Activated naive CD4-positive, alpha-beta T cell treated with anti-CD3 and anti-CD28 coated beads, Interleukin-2, amount 10 ng/mL, durations not matched to agents 7 days and 5 days (primary cell): ENCODE measurements around the gene STPG3.
"Not testable (repeated sequence)": the region's sequence is repeated elsewhere in the genome, so short reads cannot be mapped to it uniquely, and the experiment has no call there.

Experiments
- CTCF ChIA-PET: fragments of 350-600 bp; sonication (Branson Sonifier 250); formaldehyde crosslinking; loops from one replicate; lab custom pipeline; 2021; ENCODE audit warnings: antibody characterized with exemption; lab: Charles Lee
- DNase-seq: peaks from one replicate; pipeline ENCODE4 v3.0.0-alpha.2; 2020
- H3K27ac Mint-ChIP-seq: one replicate; pipeline ENCODE4 v1.8.0; 2021; ENCODE audit warnings: mild to moderate bottlenecking, moderate library complexity, mixed read lengths
- H3K27me3 Mint-ChIP-seq: one replicate; pipeline ENCODE4 v1.8.0; 2021; ENCODE audit warnings: mild to moderate bottlenecking, mixed read lengths
- H3K36me3 Mint-ChIP-seq: one replicate; pipeline ENCODE4 v1.8.0; 2021; ENCODE audit warnings: mixed read lengths
- H3K4me1 Mint-ChIP-seq: one replicate; pipeline ENCODE4 v1.8.0; 2021; ENCODE audit warnings: mixed read lengths
- H3K4me3 Mint-ChIP-seq: one replicate; pipeline ENCODE4 v1.8.0; 2021; ENCODE audit warnings: mild to moderate bottlenecking, moderate library complexity, mixed read lengths
- H3K9me3 Mint-ChIP-seq: one replicate; pipeline ENCODE4 v1.8.0; 2021; ENCODE audit warnings: mixed read lengths

Gene STPG3

DNA sequence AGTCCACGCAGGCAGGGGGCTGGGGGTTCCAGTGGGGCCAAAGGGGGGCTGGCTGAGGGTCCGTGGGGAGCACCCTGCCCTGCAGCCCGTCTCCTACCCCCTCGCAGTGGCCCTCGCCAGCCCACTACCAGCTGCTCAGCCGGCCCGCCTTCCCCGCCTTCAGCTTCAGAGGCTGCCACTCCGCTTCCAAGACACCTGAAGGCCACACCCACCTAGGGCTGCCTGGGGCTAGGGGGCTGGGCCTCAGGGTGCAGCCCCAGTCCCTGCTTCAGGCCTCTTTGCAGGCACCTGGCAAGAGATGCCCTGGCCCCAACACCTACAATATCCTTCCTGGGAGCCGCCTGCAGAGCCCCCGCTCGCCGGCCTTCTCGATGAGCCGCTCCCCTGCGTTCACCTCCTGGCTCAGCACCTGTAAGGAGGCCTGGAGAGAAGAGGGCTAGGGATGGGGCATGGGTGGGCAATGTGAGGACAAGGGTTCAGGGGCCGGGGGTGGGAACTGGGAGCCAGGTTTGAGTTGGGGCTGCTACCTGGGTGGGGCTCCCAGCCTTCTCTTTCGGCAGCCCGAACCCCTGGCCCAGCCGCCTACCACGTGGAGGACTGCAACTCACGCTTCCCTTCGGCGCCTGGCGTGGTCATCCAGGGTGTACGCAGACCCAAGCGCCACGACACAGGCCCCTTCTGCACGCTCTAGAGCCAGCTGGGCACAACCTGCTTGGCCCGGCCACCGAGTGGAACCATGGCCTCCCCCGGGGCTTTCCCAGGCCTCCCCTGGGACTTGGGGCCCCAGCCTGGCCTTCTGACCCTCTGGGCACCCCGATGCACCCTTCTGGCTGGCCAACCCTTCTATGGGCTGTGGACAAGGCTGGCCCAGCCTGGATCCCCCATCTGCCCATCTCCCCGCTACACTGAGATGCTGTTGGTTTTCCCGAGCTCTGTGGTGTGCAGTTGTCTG, 1.7 kb downstream of the STPG3 start:
- H3K36me3 Mint-ChIP-seq, result peaks cover 10% of the 10 kb centered on the region
- peaks cover 16% of the 10 kb centered on the region for H3K27me3 Mint-ChIP-seq
- DNase-seq, result no peak
- H3K4me3 Mint-ChIP-seq, result no peak overlapping the region
- no peak overlapping the region for H3K27ac Mint-ChIP-seq
- no peaks in the 10 kb centered on the region for H3K9me3 Mint-ChIP-seq
- CTCF ChIA-PET, result interaction anchor here (2.1 kb wide), 1 partner anchor 16 kb away, joined by 11 read pairs; no protein-coding TSS in a partner anchor
- peaks cover 19% of the 10 kb centered on the region for H3K4me1 Mint-ChIP-seq

DNA sequence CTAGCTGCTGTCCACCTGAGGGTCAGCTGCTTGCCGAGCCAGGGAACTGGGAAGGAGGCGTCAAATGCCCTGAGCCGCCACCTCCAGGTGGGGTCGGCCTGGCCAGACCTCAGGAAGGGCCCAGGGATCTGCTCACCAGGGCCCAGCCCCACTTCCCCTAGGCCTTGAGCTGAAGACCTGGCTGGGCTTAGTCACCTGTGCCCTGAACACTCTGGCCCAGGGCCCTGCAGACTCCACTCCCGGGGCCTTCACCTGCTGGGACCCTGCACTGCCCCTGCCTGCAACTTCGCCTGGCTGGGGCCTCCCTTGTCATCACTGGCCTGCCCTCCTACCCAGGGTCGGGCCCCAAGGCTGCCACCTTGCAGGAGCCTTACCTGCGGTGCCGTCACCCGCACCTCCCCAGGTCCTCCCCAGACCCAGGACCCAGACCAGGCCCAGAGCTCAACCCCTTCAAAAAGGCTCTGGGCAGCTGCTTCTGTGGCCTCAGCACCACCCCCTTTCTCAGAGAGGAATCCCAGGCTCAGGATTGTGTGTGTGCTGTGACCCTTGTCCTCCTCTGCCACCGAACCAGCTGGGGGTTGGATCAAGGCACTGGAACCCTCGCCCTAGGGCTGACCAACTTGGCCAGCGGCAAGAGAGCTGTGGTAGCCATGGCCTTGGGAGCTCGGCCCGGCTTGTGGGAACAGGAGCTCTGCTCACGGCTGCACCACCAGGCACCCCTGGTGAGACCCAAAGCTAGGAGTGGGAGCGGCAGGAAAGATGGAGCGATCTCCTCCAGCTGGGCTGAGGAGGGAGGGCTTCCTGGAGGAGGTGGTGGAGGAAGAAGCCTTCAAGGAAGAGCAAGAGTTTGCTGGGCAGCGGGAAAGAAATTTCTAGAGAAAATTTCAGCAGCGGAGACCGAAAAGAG, 2.9 kb downstream of the STPG3 start:
- CTCF ChIA-PET, result interaction anchor here (1.0 to 2.1 kb wide), 4 partner anchors 11 to 33 kb away, joined by 3 to 11 read pairs (median 4); no protein-coding TSS in a partner anchor
- peaks cover 16% of the 10 kb centered on the region for H3K27me3 Mint-ChIP-seq

DNA sequence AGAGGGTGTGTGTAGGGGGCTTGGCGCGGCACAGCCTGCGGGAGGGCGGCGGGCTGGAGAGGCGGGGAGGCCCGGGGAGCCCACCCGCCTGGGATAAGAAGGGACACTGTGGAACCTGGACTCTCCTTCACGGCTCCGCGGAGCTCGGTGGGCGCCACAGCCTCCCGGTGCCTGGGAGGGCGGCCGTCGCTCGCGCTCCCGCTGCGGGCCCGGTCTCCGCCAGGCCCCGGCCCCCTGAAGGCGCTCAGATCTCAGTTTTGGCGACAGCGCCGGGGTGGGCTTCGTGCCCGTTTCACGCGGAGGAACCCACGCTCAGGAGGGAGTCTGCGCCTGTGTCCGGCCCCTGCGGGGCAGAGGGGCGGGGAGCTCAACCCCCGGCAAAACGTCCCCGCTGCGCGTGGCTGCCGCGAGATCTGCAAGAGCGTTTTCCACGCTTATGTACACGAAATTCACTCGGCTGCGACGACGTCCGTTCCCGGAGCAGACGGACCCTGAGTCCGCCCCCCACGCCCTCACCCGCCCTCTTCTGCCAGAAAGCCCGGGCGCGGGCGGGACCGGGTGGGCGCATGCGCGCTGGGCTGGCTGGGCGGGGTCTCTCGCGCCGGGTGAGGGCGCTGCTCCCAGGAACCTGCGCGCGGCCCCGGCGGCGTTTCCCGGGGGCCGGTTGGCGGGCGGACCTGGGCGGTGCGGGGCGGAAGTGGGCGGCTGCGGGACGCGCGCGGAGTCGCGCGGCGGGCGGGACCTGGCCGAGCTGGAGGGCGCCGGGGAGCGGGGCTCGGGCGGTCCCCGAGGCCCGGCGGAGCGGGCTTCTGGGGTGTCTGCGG, 3.8 kb downstream of the STPG3 start, which contains the start of gene NELFB:
NELFB (plus strand) TSS at position 704 of the 824 bp plus-strand sequence.
- H3K4me1 Mint-ChIP-seq, result peaks cover 19% of the 10 kb centered on the region
- peaks cover 9% of the 10 kb centered on the region for H3K27me3 Mint-ChIP-seq
- H3K36me3 Mint-ChIP-seq, result peaks cover 18% of the 10 kb centered on the region
- CTCF ChIA-PET, result interaction anchor here (1.0 to 2.1 kb wide), 4 partner anchors 12 to 32 kb away, joined by 3 to 11 read pairs (median 4); no protein-coding TSS in a partner anchor
- H3K9me3 Mint-ChIP-seq, result no peaks in the 10 kb centered on the region
- H3K27ac Mint-ChIP-seq, result peak within 1 kb of the TSS; percentile 87
- H3K4me3 Mint-ChIP-seq, result peak within 1 kb of the TSS; percentile 91
- DNase-seq, result peak; percentile 96

More for the DNA sequence above, 2.9 kb downstream of the STPG3 start:
- Mint-ChIP-seq H3K4me1 (peaks cover 19% of the 10 kb centered on the region), H3K9me3 (no peaks in the 10 kb centered on the region), H3K27ac (peak overlapping the region; percentile 69), H3K4me3 (peak overlapping the region; percentile 78), H3K36me3 (peaks cover 14% of the 10 kb centered on the region)
- no peak for DNase-seq

DNA sequence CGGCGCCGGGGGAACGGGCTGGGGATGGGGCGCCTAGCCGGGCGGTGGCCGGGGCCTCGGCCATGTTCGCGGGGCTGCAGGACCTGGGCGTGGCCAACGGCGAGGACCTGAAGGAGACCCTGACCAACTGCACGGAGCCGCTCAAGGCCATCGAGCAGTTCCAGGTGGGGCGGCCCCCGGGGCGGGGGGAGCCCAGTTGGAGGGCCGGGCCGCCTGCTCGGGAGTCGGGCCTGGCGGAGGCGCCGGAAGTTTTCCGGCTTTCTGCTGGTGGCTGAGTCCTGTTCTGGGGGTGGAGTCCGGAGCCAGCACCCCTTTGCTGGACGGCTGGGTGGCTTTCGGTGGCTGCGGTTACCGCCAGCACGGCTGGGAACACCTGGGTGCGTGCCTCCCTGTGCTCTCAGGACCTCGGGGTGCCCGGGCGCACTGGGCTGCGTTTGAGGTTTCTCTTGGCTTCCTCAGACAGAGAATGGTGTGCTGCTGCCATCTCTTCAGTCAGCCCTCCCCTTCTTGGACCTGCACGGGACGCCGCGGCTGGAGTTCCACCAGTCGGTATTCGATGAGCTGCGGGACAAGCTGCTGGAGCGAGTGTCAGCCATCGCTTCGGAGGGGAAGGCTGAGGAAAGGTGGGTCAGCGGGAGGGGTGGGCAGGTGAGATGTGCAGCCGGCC, 4.5 kb downstream of the STPG3 start:
- CTCF ChIA-PET, result interaction anchor here (1.6 to 2.1 kb wide), 3 partner anchors 15 to 19 kb away, joined by 3 to 11 read pairs (median 7); no protein-coding TSS in a partner anchor

DNA sequence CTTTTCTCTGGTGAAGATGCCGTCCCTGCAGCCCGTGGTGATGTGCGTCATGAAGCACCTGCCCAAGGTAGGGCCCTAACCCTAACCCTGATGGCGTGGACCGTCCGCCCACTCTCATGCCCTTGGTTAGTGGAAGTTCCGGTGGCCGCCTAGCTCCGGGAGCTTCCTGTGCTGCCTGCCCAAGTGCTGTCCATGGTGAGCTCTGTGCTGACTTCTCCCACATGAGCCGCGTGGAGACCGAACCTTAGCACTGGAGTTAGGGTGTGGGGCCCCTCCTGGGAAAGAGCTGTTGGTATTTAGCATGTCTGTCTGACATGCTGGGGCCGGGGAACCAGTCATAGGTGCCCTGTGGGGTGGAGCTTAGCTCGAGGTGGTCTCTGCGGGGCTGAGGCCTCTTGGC, 5.3 kb downstream of the STPG3 start:
- CTCF ChIA-PET, result interaction anchor here (2.0 kb wide), 1 partner anchor 20 kb away, joined by 7 read pairs; no protein-coding TSS in a partner anchor
- DNase-seq, result no peak
- Mint-ChIP-seq H3K27ac (no peak overlapping the region), H3K36me3 (peaks cover 18% of the 10 kb centered on the region), H3K9me3 (no peaks in the 10 kb centered on the region), H3K4me1 (peaks cover 19% of the 10 kb centered on the region), H3K27me3 (peaks cover 5% of the 10 kb centered on the region), H3K4me3 (peak overlapping the region; percentile 91)

More for the DNA sequence above, 4.5 kb downstream of the STPG3 start:
- Mint-ChIP-seq H3K27me3 (peaks cover 5% of the 10 kb centered on the region), H3K9me3 (no peaks in the 10 kb centered on the region), H3K4me1 (peaks cover 19% of the 10 kb centered on the region), H3K36me3 (peaks cover 18% of the 10 kb centered on the region), H3K4me3 (peak overlapping the region; percentile 91), H3K27ac (peak overlapping the region; percentile 87)
- DNase-seq, result peak; percentile 67

DNA sequence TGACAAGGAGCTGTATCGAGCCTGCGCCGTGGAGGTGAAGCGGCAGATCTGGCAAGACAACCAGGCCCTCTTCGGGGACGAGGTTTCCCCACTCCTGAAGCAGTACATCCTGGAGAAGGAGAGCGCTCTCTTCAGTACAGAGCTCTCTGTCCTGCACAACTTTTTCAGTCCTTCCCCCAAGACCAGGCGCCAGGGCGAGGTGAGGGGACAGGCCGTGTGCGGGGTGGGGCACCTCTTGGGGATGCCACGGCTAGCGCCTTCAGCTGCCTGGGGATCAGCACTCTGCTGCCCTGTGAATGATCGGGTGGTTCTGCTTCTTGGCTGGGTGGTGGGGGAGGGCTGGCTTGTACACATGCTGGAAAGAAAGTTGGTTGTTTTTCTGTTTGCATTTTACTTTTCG, 5.8 kb downstream of the STPG3 start:
- H3K36me3 Mint-ChIP-seq, result peaks cover 22% of the 10 kb centered on the region
- H3K27me3 Mint-ChIP-seq, result peaks cover 5% of the 10 kb centered on the region
- H3K4me1 Mint-ChIP-seq, result peaks cover 19% of the 10 kb centered on the region
- H3K4me3 Mint-ChIP-seq, result peak overlapping the region; percentile 91
- no peak overlapping the region for H3K27ac Mint-ChIP-seq
- no peak for DNase-seq
- H3K9me3 Mint-ChIP-seq, result no peaks in the 10 kb centered on the region
- CTCF ChIA-PET, result interaction anchor here (2.0 kb wide), 1 partner anchor 20 kb away, joined by 7 read pairs; no protein-coding TSS in a partner anchor

DNA sequence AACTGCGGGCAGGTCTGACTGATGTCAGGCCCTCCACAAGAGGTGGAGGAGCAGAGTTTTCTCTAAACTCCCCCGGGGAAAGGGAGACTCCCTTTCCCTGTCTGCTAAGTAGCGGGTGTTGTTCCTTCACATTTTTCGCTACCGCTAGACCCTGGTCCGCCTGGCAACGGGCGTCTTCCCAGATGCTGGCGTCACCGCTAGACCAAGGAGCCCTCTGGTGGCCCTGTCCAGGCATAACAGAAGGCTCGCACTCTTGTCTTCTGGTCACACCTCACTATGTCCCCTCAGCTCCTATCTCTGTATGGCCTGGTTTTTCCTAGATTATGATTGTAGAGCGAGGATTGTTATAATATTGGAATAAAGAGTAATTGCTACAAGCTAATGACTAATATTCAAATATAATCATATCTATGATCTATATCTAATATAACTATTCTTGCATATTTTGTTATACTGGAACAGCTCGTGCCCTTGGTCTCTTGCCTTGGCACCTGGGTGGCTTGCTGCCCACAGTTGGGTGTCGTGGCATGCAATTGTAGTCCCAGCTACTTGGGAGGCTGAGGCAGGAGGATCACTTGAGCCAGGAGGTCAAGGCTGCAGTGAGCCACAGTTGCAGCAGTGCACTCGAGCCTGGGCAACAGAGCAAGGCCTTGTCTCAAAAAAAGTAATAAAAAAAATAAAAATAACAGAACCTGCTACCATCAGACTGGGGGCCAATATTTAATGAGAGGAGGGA, 11.3 kb downstream of the STPG3 start:
- not testable (repeated sequence) for H3K27ac Mint-ChIP-seq, H3K9me3 Mint-ChIP-seq, H3K4me3 Mint-ChIP-seq, H3K27me3 Mint-ChIP-seq, DNase-seq, H3K4me1 Mint-ChIP-seq
- CTCF ChIA-PET, result interaction anchor here (1.0 to 1.1 kb wide), 2 partner anchors 12 to 24 kb away, joined by 5 read pairs; no protein-coding TSS in a partner anchor
- peaks cover 24% of the 10 kb centered on the region for H3K36me3 Mint-ChIP-seq

DNA sequence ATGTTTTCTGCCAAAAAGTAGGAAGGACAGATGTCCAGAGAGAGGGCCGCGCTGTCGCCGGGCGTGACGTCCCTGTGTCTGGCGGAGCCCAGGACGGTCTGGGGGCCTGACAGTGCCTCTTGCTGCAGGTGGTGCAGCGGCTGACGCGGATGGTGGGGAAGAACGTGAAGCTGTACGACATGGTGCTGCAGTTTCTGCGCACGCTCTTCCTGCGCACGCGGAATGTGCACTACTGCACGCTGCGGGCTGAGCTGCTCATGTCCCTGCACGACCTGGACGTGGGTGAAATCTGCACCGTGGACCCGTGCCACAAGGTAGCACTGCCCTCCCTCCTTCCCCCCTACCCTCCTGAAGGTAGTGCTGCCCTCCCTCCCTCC, 11.8 kb downstream of the STPG3 start:
- Mint-ChIP-seq H3K27ac (no peak overlapping the region), H3K36me3 (peaks cover 28% of the 10 kb centered on the region), H3K9me3 (no peaks in the 10 kb centered on the region), H3K27me3 (no peaks in the 10 kb centered on the region), H3K4me1 (peaks cover 4% of the 10 kb centered on the region), H3K4me3 (no peak overlapping the region)
- CTCF ChIA-PET, result no interaction called here
- DNase-seq, result no peak

DNA sequence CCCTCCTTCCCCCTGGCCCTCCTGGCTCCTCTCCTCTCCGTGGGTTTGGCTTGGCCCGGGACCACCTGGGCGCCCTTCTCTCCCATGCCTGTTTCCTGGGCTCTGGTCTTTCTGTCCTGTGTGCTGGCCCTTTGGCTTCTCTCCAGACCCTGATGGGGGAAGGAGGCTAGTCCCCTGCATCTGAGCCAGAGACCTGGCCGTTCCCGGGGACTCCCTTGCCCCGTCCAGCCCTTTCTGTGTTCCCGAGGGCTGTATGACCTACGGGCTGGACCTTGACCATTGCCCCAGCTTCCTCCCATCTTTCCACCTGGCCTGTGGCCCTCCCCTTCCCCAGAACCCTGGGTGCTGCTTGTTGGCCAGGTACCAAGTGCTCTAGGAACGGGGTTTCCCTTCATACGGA, 12.4 kb downstream of the STPG3 start:
- H3K36me3 Mint-ChIP-seq, result peaks cover 32% of the 10 kb centered on the region
- DNase-seq, result no peak
- no peaks in the 10 kb centered on the region for H3K27me3 Mint-ChIP-seq
- no peak overlapping the region for H3K27ac Mint-ChIP-seq
- no peaks in the 10 kb centered on the region for H3K9me3 Mint-ChIP-seq
- CTCF ChIA-PET, result no interaction called here
- no peak overlapping the region for H3K4me3 Mint-ChIP-seq
- H3K4me1 Mint-ChIP-seq, result peaks cover 5% of the 10 kb centered on the region

DNA sequence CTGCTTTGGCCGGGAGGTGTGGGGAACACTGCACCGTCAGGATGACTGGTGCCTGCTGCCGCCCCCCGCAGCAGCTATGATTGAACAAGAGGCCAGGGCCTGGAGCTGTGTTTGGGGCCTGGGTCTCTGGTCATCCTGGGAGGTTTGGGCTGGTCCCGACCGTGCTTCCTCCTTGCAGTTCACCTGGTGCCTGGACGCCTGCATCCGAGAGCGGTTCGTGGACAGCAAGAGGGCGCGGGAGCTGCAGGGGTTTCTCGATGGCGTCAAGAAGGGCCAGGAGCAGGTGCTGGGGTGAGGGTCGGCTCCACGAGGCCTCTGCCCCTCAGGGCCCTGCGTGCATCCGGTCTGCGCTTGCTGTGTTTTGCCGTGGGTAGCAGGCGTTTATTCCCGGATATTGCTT, 13.0 kb downstream of the STPG3 start:
- no peak for DNase-seq
- Mint-ChIP-seq H3K36me3 (peaks cover 32% of the 10 kb centered on the region), H3K4me3 (no peak overlapping the region), H3K27me3 (no peaks in the 10 kb centered on the region), H3K9me3 (no peaks in the 10 kb centered on the region), H3K4me1 (peaks cover 7% of the 10 kb centered on the region), H3K27ac (no peak overlapping the region)
- CTCF ChIA-PET, result no interaction called here

DNA sequence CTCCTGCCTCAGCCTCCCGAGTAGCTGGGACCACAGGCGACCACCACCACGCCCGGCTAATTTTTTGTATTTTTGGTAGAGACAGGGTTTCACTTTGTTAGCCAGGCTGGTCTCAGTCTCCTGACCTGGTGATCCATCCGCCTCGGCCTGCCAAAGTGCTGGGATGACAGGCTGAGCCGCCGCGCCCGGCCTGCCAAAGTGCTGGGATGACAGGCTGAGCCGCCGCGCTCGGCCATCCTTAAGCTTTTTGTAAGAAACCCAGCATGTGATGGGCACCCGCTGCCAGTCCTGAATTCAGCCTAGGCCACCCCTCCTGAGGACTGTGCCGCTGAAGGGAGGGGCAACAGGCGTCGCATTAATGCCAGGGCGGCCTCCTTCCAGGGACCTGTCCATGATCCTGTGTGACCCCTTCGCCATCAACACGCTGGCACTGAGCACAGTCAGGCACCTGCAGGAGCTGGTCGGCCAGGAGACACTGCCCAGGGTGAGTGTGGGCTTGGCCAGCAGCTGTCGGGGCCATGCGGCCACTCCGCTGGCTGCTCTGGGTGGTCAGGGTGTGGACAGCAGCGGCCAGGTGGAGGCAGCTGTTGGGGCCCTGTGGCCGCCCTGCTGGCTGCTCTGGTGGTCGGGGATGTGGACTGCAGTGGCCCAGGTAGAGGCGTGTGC, 14.5 kb downstream of the STPG3 start:
- Mint-ChIP-seq H3K27ac (no peak overlapping the region), H3K36me3 (peaks cover 37% of the 10 kb centered on the region), H3K4me1 (peaks cover 15% of the 10 kb centered on the region), H3K27me3 (no peaks in the 10 kb centered on the region), H3K9me3 (no peaks in the 10 kb centered on the region), H3K4me3 (no peak overlapping the region)
- DNase-seq, result no peak
- CTCF ChIA-PET, result no interaction called here

DNA sequence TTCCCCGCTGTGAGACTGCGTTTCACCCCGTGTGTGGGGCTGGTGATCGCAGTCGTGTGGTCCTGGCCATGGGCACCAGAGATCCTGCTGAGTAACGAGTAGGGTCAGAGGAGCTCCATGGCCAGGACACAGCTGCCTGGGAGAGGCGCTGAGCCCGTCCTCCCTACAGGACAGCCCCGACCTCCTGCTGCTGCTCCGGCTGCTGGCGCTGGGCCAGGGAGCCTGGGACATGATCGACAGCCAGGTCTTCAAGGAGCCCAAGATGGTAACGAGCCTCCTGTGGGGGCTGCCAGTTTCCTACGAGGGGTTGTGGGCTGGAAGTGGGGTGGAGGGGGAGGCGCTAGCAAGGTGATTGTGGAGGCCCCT, 15.1 kb downstream of the STPG3 start:
- Mint-ChIP-seq H3K4me3 (no peak overlapping the region), H3K27ac (no peak overlapping the region), H3K36me3 (peaks cover 39% of the 10 kb centered on the region), H3K9me3 (no peaks in the 10 kb centered on the region), H3K27me3 (no peaks in the 10 kb centered on the region), H3K4me1 (peaks cover 18% of the 10 kb centered on the region)
- CTCF ChIA-PET, result no interaction called here
- no peak for DNase-seq
